HCT116 (cell line): ENCODE results near the gene SOX15. TPM values are rescaled to one million over a fixed set of nuclear protein-coding genes. Genes with fewer than 3 reads are reported as not detected.

Source experiments
- ATAC-seq: fragments of 200-7000 bp; cut with Tn5 transposase; 2 replicates; pipeline ENCODE4 v1.9.1; 2020; ENCODE audit warnings: mild to moderate bottlenecking, moderate library complexity
- BruUV-seq: library from RNA; stranded (reverse); fragments of 400-500 nt; replicated peaks from 2 replicates; lab custom pipeline; 2021; lab: Mats Ljungman, UMichigan
- CTCF ChIA-PET: fragments of 300-600 bp; sonication (Branson Sonifier 250); formaldehyde crosslinking; loops from one replicate; lab custom pipeline; 2021; ENCODE audit warnings: antibody characterized with exemption; lab: Charles Lee
- POLR2A ChIA-PET: fragments of 300-600, 350-600 bp; sonication (Branson Sonifier 250); formaldehyde crosslinking; loops from one replicate; lab custom pipeline; 2021; ENCODE audit warnings: antibody characterized with exemption; lab: Charles Lee
- RAD21 ChIA-PET, 2 experiments: fragments of 300-600 bp; sonication (Branson Sonifier 250); formaldehyde crosslinking; loops; one replicate each; lab custom pipeline; 2023; ENCODE audit warnings: low total read pairs in 2 of 2; ENCODE audit not compliant: uncharacterized antibody in 2 of 2, unreplicated experiment in 2 of 2, low non-redundant PET in 1 of 2; lab: Charles Lee
- DNase-seq: peaks from one replicate; pipeline ENCODE4 v3.0.0-alpha.2; 2010; ENCODE audit warnings: low read depth, low spot score
- H2AFZ ChIP-seq: fragments of 200-600 bp; shearing (Covaris generic), sonication (generic); 2 replicates; pipeline ENCODE4 v1.6.1; 2017; ENCODE audit warnings: low read depth, mixed run types, mixed read lengths, antibody characterized with exemption, low read length; ENCODE audit not compliant: poor library complexity, severe bottlenecking
- H3K27ac ChIP-seq: 2 replicates; pipeline ENCODE4 v1.5.1; 2012; ENCODE audit warnings: low read depth, low read length
- H3K27me3 ChIP-seq: fragments of 200-600 bp; sonication (generic); 2 replicates; pipeline ENCODE4 v1.6.1; 2016; ENCODE audit warnings: mixed run types, low read length, mixed read lengths; ENCODE audit not compliant: insufficient read depth
- H3K36me3 ChIP-seq, 2 experiments: fragments of 200-500 bp in 1 of 2; fragments of 200-600 bp in 1 of 2; sonication (Bioruptor generic) in 1 of 2; sonication (generic) in 1 of 2; 2 replicates each; pipeline versions ENCODE4 v1.5.1 to v1.6.1; 2014 to 2016; ENCODE audit warnings: low read length in 2 of 2, inconsistent platforms in 1 of 2, mixed read lengths in 1 of 2, mixed run types in 1 of 2; ENCODE audit not compliant: insufficient read depth in 2 of 2, control insufficient read depth in 1 of 2
- H3K4me1 ChIP-seq, 2 experiments: fragments of 200-600 bp in 1 of 2; sonication (generic) in 1 of 2; 2 replicates each; pipeline versions ENCODE4 v1.5.1 to v1.6.1; 2012 to 2017; ENCODE audit warnings: low read length in 2 of 2, inconsistent platforms in 1 of 2, mild to moderate bottlenecking in 1 of 2, mixed read lengths in 1 of 2, mixed run types in 1 of 2, moderate library complexity in 1 of 2; ENCODE audit not compliant: insufficient read depth in 2 of 2, control insufficient read depth in 1 of 2
- H3K4me2 ChIP-seq: fragments of 200-600 bp; sonication (generic); 2 replicates; pipeline ENCODE4 v1.6.1; 2017; ENCODE audit warnings: mixed run types, low read length, mixed read lengths
- H3K4me3 ChIP-seq, 2 experiments: fragments of 200-600 bp in 1 of 2; sonication (generic) in 1 of 2; replicated peaks in 1 of 2; 2 replicates each; pipeline ENCODE4 v1.5.1; 2011 to 2016; ENCODE audit warnings: low read length in 2 of 2, control low read depth in 1 of 2, low read depth in 1 of 2, mild to moderate bottlenecking in 1 of 2, mixed read lengths in 1 of 2, mixed run types in 1 of 2
- H3K79me2 ChIP-seq: fragments of 200-600 bp; sonication (generic); 2 replicates; pipeline ENCODE4 v1.6.1; 2017; ENCODE audit warnings: mild to moderate bottlenecking, mixed run types, low read length, moderate library complexity, mixed read lengths; ENCODE audit not compliant: insufficient read depth
- H3K9ac ChIP-seq: fragments of 200-600 bp; sonication (generic); 2 replicates; pipeline ENCODE4 v1.6.1; 2016; ENCODE audit warnings: low read length, mixed read lengths
- H3K9me2 ChIP-seq: fragments of 200-600 bp; sonication (generic), shearing (Covaris generic); 2 replicates; pipeline ENCODE4 v1.6.1; 2017; ENCODE audit warnings: mixed run types, mild to moderate bottlenecking, moderate library complexity; ENCODE audit not compliant: insufficient read depth
- H3K9me3 ChIP-seq, 2 experiments: fragments of 200-500 bp in 1 of 2; fragments of 200-600 bp in 1 of 2; sonication (Bioruptor generic) in 1 of 2; sonication (generic) in 1 of 2; 2 replicates each; pipeline ENCODE4 v1.6.1; 2014 to 2017; ENCODE audit warnings: low read length in 2 of 2, mixed read lengths in 2 of 2, inconsistent platforms in 1 of 2, low read depth in 1 of 2, mild to moderate bottlenecking in 1 of 2, mixed run types in 1 of 2, moderate library complexity in 1 of 2; ENCODE audit not compliant: control insufficient read depth in 1 of 2, insufficient read depth in 1 of 2
- H4K20me1 ChIP-seq: fragments of 200-600 bp; sonication (generic), shearing (Covaris generic); 2 replicates; pipeline ENCODE4 v1.6.1; 2017; ENCODE audit warnings: mixed run types, mild to moderate bottlenecking, moderate library complexity; ENCODE audit not compliant: insufficient read depth
- CBX3 ChIP-seq: IDR thresholded peaks from 2 replicates; pipeline ENCODE4 v1.6.1; 2012; ENCODE audit warnings: low read depth
- CTCF ChIP-seq, 3 experiments: fragments of 200-600 bp in 1 of 3; sonication (generic) in 1 of 3; IDR thresholded peaks in 2 of 3; conservative IDR thresholded peaks in 1 of 3; 2 replicates each; pipeline ENCODE4 v1.5.1; 2012 to 2017; ENCODE audit warnings: low read depth in 2 of 3, low read length in 2 of 3, antibody characterized with exemption in 1 of 3, borderline replicate concordance in 1 of 3, control low read depth in 1 of 3, mild to moderate bottlenecking in 1 of 3, mixed read lengths in 1 of 3, mixed run types in 1 of 3, moderate library complexity in 1 of 3; ENCODE audit not compliant: insufficient read depth in 1 of 3
- ELF1 ChIP-seq: IDR thresholded peaks from 2 replicates; pipeline ENCODE4 v1.6.1; 2012; ENCODE audit warnings: low read depth, borderline replicate concordance
- EZH2 ChIP-seq: fragments of 200-600 bp; sonication (generic); IDR thresholded peaks from 2 replicates; pipeline ENCODE4 v1.6.1; 2017; ENCODE audit warnings: antibody characterized with exemption, mixed run types
- EZH2phosphoT487 ChIP-seq: fragments of 200-600 bp; IDR thresholded peaks from 2 replicates; pipeline ENCODE4 v1.6.1; 2018; ENCODE audit warnings: antibody characterized with exemption, borderline replicate concordance
- JUND ChIP-seq: IDR thresholded peaks from 2 replicates; pipeline ENCODE4 v1.6.1; 2012
- RAD21 ChIP-seq: IDR thresholded peaks from 2 replicates; pipeline ENCODE4 v1.6.1; 2012; ENCODE audit warnings: low read depth, mild to moderate bottlenecking
- SRF ChIP-seq: IDR thresholded peaks from 2 replicates; pipeline ENCODE4 v1.6.1; 2012; ENCODE audit warnings: low read depth
- intact Hi-C: fragments of 100-400 bp; cut with micrococcal nuclease; formaldehyde crosslinking; loops from 2 replicates; pipeline ENCODE4 v1.10.0; 2022
- total RNA-seq: library from RNA; stranded (reverse); gene quantifications from one replicate; pipeline ENCODE4 v1.2.1, GENCODE V29; 2021; ENCODE audit not compliant: unreplicated experiment
- TF ChIP-seq, protein P1 (sequence below): IDR thresholded peaks from 2 replicates; pipeline ENCODE4 v1.6.1; 2012

The SOX15 gene
- total RNA-seq, 1 experiment from 2014 or later = 0.69 TPM

- no peak for TF ChIP-seq EZH2
- TF ChIP-seq CBX3 = no peak
- no peak for TF ChIP-seq ELF1
- TF ChIP-seq JUND = no peak
- no peak for TF ChIP-seq EZH2phosphoT487
- no peak for TF ChIP-seq CTCF (IDR thresholded peaks at IDR 0.05 in 2 of 3, conservative IDR thresholded peaks at IDR 0.05 in 1 of 3; ENCODE audit: borderline replicate concordance in 1 of 3, insufficient read depth in 1 of 3, low read depth in 2 of 3, low read length in 2 of 3)
- TF ChIP-seq RAD21 = no peak
- TF ChIP-seq, protein P1, sequence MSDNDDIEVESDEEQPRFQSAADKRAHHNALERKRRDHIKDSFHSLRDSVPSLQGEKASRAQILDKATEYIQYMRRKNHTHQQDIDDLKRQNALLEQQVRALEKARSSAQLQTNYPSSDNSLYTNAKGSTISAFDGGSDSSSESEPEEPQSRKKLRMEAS = no peak
- no peak for TF ChIP-seq SRF
- ChIA-PET RAD21 (no interaction called here), CTCF (no interaction called here), POLR2A (no interaction called here)
- no peak for ATAC-seq
- no peaks in the 10 kb centered on the region for H3K27me3 ChIP-seq
- H3K79me2 ChIP-seq = no peaks in the 10 kb centered on the region
- no peak overlapping the region for H3K4me2 ChIP-seq
- H2AFZ ChIP-seq = no peak overlapping the region
- no peaks in the 10 kb centered on the region for H3K36me3 ChIP-seq
- no peak overlapping the region for H3K9ac ChIP-seq
- intact Hi-C loops = no loop called here
- no TSS peak for BruUV-seq
- H3K9me3 ChIP-seq = no peaks in the 10 kb centered on the region
- H4K20me1 ChIP-seq = no peaks in the 10 kb centered on the region
- no peak for DNase-seq
- peaks cover 6 to 16% of the 10 kb centered on the region in 2 experiments for H3K4me1 ChIP-seq
- H3K4me3 ChIP-seq = no peak overlapping the region
- H3K9me2 ChIP-seq = no peaks in the 10 kb centered on the region
- H3K27ac ChIP-seq = no peak overlapping the region
Measured at GRCh38 chr17:7550344-7550743, 39.5 kb downstream of the SOX15 start.
